ENCODE measurements around the gene NEMP1.
"Not testable (repeated sequence)": the region's sequence is repeated elsewhere in the genome, so short reads cannot be mapped to it uniquely, and the experiment has no call there.

DNA sequence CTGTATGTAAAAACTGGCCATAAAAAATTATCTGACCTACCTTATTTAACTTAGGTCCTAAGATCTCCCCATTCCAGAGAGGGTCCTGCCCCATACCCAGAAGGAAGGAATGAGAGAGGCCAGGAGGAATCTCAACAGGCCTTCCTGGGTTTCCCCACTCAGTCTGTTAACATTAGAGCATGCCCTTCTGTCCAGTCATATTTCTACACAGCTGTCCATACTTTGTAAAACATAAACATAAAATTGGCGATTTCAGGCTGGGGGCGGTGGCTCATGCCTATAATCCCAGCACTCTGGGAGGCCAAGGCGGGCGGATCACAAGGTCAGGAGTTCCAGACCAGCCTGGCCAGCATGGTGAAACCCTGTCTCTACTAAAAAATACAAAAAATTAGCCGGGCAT, 56.3 kb downstream of the NEMP1 start:
- TF ChIP-seq CTCF, POLR2A (IDR thresholded peaks at IDR 0.05): not testable (repeated sequence)

Data from right lobe of liver (tissue), 4 donors.